ES-I3 (cell line): Measurements from ENCODE around the gene HOXA13.

Experiments
- H3K36me3 ChIP-seq: 2 replicates; pipeline ENCODE4 v1.6.1; 2013; ENCODE audit warnings: mild to moderate bottlenecking, low read length, control low read depth, moderate library complexity; ENCODE audit not compliant: insufficient read depth
- H3K4me1 ChIP-seq: 2 replicates; pipeline ENCODE4 v1.6.1; 2013; ENCODE audit warnings: mild to moderate bottlenecking, control low read depth, low read length; ENCODE audit not compliant: insufficient read depth
- H3K9ac ChIP-seq: 2 replicates; pipeline ENCODE4 v1.6.1; 2013; ENCODE audit warnings: low read depth, mild to moderate bottlenecking, low read length, moderate library complexity
- H3K9me3 ChIP-seq: 2 replicates; pipeline ENCODE4 v1.6.1; 2013; ENCODE audit warnings: mild to moderate bottlenecking, low read length, moderate library complexity; ENCODE audit not compliant: control insufficient read depth, insufficient read depth

HOXA13 gene

GRCh38 chr7:27154901-27155815 is 44.7 kb downstream of the HOXA13 start:
- Histone ChIP-seq H3K4me1 (no peaks in the 10 kb centered on the region), H3K36me3 (no peaks in the 10 kb centered on the region), H3K9me3 (peaks cover 3% of the 10 kb centered on the region; the same call in 1 of the 2 replicates), H3K9ac (no peak overlapping the region)

DNA sequence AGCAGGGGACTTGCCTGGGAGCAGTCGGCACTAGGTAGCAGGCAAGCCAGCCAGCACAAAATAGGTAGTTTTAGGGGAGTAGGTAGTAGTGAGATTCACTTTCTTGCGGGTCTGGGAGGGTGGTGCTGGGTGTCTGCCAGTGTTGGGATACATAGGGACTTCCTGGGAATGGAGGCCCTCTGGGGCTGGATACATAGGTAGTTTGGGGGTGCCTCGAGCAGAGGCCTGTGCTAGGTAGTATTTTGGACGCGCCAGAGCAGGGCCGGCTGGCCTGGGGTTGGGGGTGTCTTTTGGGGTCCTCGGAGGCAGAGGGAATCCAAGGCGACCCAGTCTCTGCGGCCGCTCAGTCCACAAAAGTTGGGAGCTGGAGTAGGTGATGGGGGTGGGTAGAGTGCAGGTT is 45.5 kb downstream of the HOXA13 start:
- Histone ChIP-seq H3K4me1 (no peaks in the 10 kb centered on the region), H3K36me3 (no peaks in the 10 kb centered on the region), H3K9ac (no peak overlapping the region), H3K9me3 (peaks cover 3% of the 10 kb centered on the region; the same call in 1 of the 2 replicates)

- H3K9ac ChIP-seq, result no peak overlapping the region
- peaks cover 3% of the 10 kb centered on the region; the same call in 1 of the 2 replicates for H3K9me3 ChIP-seq
- no peaks in the 10 kb centered on the region for H3K36me3 ChIP-seq
- no peaks in the 10 kb centered on the region for H3K4me1 ChIP-seq
Observed at GRCh38 chr7:27153526-27153925, 46.4 kb downstream of the HOXA13 start.

DNA sequence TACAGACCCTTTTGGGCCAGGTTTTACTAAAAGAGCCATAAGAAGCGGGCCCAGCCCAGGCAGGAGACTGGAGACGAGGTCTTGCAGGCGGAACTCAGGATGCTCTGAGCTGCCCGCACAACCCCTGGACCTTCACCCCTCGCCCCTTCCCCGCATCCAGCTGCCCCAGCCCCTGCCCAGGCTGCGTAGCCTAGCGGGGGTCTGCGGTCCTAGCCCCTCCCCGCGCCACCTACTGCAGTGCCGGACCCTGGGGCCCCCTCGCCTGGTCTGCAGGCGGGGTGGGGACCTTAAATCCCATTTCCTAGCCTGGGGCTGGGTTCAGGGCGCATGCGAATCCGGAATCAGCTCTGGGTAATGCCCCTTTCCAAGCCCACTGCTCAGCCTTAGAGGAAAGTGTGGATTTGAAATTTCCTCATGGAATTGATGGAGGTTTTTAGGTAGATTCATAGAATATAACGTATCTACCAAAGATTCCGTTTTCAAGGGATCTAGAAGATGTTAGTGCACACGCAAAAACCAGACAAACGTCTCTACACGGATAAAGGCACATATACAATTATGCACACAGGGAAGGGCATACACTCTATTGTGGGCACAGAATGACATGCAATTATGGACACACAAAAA is 47.0 kb downstream of the HOXA13 start:
- H3K9me3 ChIP-seq, result peaks cover 3% of the 10 kb centered on the region; the same call in 1 of the 2 replicates
- no peak overlapping the region for H3K9ac ChIP-seq
- no peaks in the 10 kb centered on the region for H3K4me1 ChIP-seq
- no peaks in the 10 kb centered on the region for H3K36me3 ChIP-seq

DNA sequence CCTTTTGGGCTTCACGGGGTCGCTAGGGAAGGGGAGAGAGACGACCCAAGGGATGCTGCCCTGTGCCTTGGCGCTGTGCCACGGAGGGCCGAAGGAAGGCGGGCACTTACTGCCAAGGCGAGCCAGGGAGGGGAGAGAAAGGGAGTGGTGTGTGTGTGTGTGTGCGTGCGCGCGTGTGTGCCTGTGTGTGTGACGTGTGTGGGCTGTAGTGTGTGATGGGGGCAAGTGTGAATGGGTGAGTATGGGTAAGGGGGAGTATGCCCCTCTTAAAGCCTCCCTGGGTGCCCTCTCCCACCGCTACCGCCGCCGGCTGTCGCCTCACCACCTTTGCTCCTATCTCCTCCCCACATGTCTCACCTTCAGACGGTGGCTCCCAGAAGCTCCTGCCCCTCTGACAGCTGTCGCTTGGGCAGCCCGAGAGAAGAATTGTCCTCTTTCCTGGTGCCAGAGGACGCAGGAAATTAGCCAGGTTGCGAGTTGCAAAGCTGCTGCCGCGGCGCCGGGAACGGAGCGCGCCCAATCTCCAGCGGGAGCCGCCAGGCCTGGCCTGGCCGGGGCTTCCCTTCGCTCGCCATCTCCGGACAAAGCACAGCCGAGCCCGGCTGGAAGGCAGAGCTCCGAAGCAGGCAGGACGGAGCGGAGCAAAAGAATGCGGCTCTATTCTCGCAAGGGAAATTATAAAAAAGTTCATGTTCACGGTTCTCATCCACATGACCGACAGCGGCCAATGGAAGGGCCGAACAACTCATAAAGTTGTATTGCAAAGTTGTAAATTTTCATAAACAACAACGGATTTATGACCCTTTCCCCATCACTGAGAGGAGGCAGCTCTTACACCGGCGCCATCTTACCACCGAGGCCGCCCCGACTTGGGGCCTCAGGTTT is 47.7 kb downstream of the HOXA13 start, which contains the start of gene HOXA3:
Gene HOXA3, minus strand, starts transcription at position 653 of the 885 bp plus-strand sequence. CDS start 41,943 bp downstream, outside the sequence.
- Histone ChIP-seq H3K36me3 (no peaks in the 10 kb centered on the region), H3K9ac (no peak within 1 kb of the TSS), H3K9me3 (peaks cover 3% of the 10 kb centered on the region; the same call in 1 of the 2 replicates), H3K4me1 (no peaks in the 10 kb centered on the region)

DNA sequence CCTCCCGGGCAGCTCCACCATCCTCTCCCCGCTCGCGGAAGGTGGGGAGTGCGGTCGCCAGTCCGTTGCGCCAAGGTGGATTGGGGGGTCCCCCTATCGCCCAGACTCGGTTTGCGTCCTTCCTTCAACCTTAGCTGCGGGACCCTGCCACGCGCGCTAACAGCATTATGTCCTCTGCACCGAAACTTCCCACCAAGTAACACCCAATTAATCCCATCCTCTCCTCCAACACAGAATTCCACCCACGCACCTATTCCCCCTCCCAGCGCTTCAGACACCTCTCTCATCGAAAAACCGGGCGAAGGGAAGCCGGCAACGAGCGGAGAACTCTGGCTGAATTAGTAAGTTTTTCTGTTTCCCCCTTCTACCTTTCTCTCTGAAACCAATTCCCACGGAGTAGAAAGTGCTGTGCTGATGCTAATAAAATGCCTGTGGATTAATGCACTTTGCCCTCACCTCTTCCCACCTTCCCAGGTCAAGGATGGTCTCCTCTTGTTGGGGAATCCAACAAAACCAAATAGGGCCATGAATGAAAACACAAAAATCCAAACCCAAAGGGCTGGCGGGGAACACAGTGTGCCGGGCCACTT is 48.5 kb downstream of the HOXA13 start:
- Histone ChIP-seq H3K9me3 (peaks cover 3% of the 10 kb centered on the region; the same call in 1 of the 2 replicates), H3K36me3 (no peaks in the 10 kb centered on the region), H3K4me1 (no peaks in the 10 kb centered on the region), H3K9ac (no peak overlapping the region; the same call in 1 of the 2 replicates)

DNA sequence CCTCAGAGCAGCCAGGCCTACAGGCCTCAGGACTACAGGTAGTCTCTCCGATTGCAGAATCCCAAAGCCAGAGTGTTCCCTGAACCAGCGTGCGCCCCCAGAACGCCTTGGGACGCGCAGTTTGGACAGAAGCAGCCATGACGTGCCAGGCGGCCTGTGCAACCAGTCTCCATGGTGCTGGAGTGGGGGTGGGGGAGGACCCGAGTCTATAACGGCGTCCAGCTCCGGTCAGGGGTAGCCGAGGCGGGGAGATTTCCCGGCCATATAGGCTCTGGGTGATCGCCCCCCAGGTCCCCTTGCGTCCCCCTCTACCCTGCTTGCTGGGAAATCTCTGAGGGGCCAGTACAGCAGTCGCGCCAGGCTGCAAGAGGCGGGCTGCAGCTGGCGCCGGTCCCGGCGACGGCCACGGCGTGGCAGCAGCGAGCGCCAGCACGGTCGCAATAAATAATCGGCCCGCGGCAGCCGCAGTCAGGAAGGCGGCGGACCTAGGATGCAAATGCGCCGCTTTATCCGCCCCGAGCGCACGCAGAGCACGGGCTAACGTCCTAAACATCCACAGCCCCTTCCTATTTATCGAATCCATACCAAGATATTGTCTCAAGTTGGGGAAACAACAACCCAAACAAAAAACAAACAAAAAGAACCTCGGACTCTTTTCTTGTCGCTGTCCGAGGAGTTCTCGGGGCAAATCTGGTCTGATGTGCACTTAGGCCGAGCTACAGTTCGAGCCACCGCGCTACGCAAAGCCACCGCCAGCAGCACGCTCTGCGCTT is 49.1 kb downstream of the HOXA13 start:
- Histone ChIP-seq H3K9me3 (no peaks in the 10 kb centered on the region), H3K4me1 (no peaks in the 10 kb centered on the region), H3K9ac (peak overlapping the region; percentile 31; the same call in 1 of the 2 replicates), H3K36me3 (no peaks in the 10 kb centered on the region)

DNA sequence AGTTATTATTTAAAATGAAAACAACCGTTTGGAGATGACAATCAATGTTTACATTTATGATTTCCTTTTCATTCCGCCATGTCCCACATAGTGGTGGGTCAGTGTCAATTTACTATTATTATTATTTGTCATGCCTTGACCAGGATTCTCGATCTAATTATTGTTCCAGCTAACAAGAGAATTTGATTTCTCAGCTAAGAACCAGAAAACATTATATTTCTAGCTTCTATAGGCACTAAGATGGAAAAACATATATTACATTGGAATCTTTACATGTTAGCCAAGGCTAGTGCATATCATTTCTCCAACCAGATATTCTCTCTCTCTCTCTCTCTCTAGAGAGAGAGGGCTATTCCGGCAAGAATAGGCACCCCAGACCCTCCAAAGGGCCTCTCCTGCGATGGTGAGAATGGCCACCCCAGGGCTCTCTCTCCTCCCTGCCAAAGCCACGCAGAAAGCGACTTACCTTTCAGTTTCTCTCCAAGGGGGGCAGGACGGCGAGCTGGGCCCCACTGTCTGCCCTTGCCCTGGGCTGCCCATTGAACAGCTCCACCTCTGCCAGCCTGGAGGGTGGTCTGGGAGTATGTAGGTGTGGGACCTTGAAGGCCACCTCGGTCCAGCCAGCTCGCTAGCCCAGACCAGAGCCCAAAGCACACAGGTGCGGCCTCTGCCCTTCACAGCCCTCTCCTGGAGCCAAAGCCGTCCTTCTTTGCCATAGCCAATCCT is 49.9 kb downstream of the HOXA13 start:
- H3K4me1 ChIP-seq, result no peaks in the 10 kb centered on the region
- no peak overlapping the region; the same call in 1 of the 2 replicates for H3K9ac ChIP-seq
- H3K36me3 ChIP-seq, result no peaks in the 10 kb centered on the region
- H3K9me3 ChIP-seq, result no peaks in the 10 kb centered on the region

GRCh38 chr7:27148756-27149641 is 50.9 kb downstream of the HOXA13 start:
- Histone ChIP-seq H3K9me3 (no peaks in the 10 kb centered on the region), H3K36me3 (no peaks in the 10 kb centered on the region), H3K9ac (no peak overlapping the region), H3K4me1 (no peaks in the 10 kb centered on the region)

GRCh38 chr7:27148031-27148755 is 51.7 kb downstream of the HOXA13 start:
- Histone ChIP-seq H3K36me3 (no peaks in the 10 kb centered on the region), H3K4me1 (no peaks in the 10 kb centered on the region), H3K9me3 (no peaks in the 10 kb centered on the region), H3K9ac (no peak overlapping the region)

DNA sequence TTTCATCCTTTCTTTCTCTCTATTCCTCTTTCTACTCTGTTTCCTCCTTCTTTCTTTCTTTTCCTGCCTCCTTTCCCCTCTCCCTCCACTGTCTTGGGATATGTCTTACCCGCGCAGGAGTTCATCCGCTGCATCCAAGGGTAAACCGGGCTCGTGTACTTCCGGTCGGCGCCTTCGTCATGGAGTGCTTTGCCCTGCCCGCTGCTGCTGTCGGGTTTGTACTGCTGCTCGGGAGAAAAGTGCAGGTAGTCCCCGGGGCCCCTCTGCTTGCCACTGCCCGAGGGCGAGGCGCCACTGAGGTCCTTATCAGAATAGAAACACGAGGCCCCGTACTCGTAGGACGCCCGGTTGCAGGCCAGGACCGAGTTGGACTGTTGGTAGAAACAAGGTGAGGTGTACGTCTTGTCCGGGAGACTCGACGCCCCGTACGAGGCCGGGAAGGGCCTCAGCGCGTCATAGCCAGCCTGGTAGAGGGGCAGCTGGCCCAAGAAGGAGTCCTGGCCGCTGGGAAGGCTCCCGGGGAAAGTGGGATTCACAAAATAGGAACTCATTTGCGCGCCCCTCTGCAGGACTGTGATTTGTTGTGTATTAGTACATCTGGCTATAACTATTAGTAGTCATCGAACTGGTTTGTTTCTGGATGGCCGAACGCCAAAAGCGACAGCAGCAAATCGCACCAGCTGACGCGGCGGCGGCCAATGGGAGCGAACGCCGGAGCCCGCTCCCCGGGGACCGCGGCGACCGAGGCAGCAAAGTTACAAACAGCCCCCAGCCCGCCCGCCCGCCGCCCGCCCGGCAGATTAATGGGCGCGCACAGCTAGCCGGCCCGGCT is 52.5 kb downstream of the HOXA13 start, which contains the start of gene HOXA6:
Gene HOXA6, minus strand, starts transcription at position 576 of the 832 bp plus-strand sequence. Its CDS starts 25 bp downstream, at position 551.
- no peaks in the 10 kb centered on the region for H3K36me3 ChIP-seq
- H3K4me1 ChIP-seq, result no peaks in the 10 kb centered on the region
- H3K9me3 ChIP-seq, result no peaks in the 10 kb centered on the region
- H3K9ac ChIP-seq, result no peak within 1 kb of the TSS; the same call in 1 of the 2 replicates
